OCI-LY7 (cell line): ENCODE data around the gene SLC9A9. TPM values are rescaled to one million over a fixed set of nuclear protein-coding genes. Genes with fewer than 3 reads are reported as not detected.

Experiments used
- BruUV-seq: library from RNA; stranded (reverse); fragments of 400-500 nt; replicated peaks from 2 replicates; lab custom pipeline; 2021; lab: Mats Ljungman, UMichigan
- CTCF ChIA-PET: fragments of 300-600 bp; sonication (Branson Sonifier 250); formaldehyde crosslinking; loops from one replicate; lab custom pipeline; 2022; ENCODE audit warnings: antibody characterized with exemption; ENCODE audit not compliant: unreplicated experiment; lab: Charles Lee
- POLR2A ChIA-PET: fragments of 300-600 bp; sonication (Branson Sonifier 250); formaldehyde crosslinking; loops from one replicate; lab custom pipeline; 2022; ENCODE audit warnings: antibody characterized with exemption; lab: Charles Lee
- DNase-seq: peaks from one replicate; pipeline ENCODE4 v3.0.0-alpha.2; 2015; ENCODE audit warnings: low spot score
- H2AFZ ChIP-seq: fragments of 200-600 bp; sonication (generic), shearing (Covaris generic); 2 replicates; pipeline ENCODE4 v1.6.1; 2014; ENCODE audit warnings: mild to moderate bottlenecking, antibody characterized with exemption, low read length, moderate library complexity
- H3K27ac ChIP-seq: fragments of 200-600 bp; sonication (generic); 2 replicates; pipeline ENCODE4 v1.5.1; 2014; ENCODE audit warnings: mixed run types, low read depth, mild to moderate bottlenecking, moderate library complexity, low read length, inconsistent platforms; ENCODE audit not compliant: poor library complexity, severe bottlenecking
- H3K36me3 ChIP-seq: fragments of 200-600 bp; sonication (generic); 2 replicates; pipeline ENCODE4 v1.6.1; 2014; ENCODE audit warnings: mild to moderate bottlenecking, antibody characterized with exemption, low read length, moderate library complexity, mixed read lengths; ENCODE audit not compliant: insufficient read depth
- H3K4me1 ChIP-seq: fragments of 200-600 bp; sonication (generic); 2 replicates; pipeline ENCODE4 v1.5.1; 2014; ENCODE audit warnings: mild to moderate bottlenecking, low read length; ENCODE audit not compliant: insufficient read depth, poor library complexity, severe bottlenecking
- H3K4me2 ChIP-seq: fragments of 200-600 bp; sonication (generic); 2 replicates; pipeline ENCODE4 v1.6.1; 2014; ENCODE audit warnings: mild to moderate bottlenecking, low read length
- H3K4me3 ChIP-seq: fragments of 200-600 bp; sonication (generic); 2 replicates; pipeline ENCODE4 v1.5.1; 2014; ENCODE audit warnings: mild to moderate bottlenecking, low read depth, low read length; ENCODE audit not compliant: poor library complexity, severe bottlenecking
- H3K79me2 ChIP-seq: fragments of 200-600 bp; sonication (generic); 2 replicates; pipeline ENCODE4 v1.6.1; 2016; ENCODE audit warnings: low read depth, mild to moderate bottlenecking, low read length, moderate library complexity, mixed read lengths; ENCODE audit not compliant: insufficient read depth
- H3K9me2 ChIP-seq: fragments of 200-600 bp; sonication (generic); 2 replicates; pipeline ENCODE4 v1.6.1; 2016; ENCODE audit warnings: mild to moderate bottlenecking, low read length, mixed read lengths; ENCODE audit not compliant: insufficient read depth
- H3K9me3 ChIP-seq: fragments of 200-600 bp; sonication (generic); 2 replicates; pipeline ENCODE4 v1.6.1; 2014; ENCODE audit warnings: mild to moderate bottlenecking, mixed run types, low read length, mixed read lengths
- H4K20me1 ChIP-seq: fragments of 200-600 bp; sonication (generic); 2 replicates; pipeline ENCODE4 v1.6.1; 2014; ENCODE audit warnings: mild to moderate bottlenecking, antibody characterized with exemption, low read length, moderate library complexity, mixed read lengths; ENCODE audit not compliant: insufficient read depth
- CTCF ChIP-seq: fragments of 200-600 bp; sonication (generic); conservative IDR thresholded peaks from 2 replicates; pipeline ENCODE4 v1.5.1; 2014; ENCODE audit warnings: mild to moderate bottlenecking, antibody characterized with exemption, low read length, moderate library complexity, mixed read lengths
- EZH2phosphoT487 ChIP-seq: fragments of 200-600 bp; sonication (generic); IDR thresholded peaks from 2 replicates; pipeline ENCODE4 v1.6.1; 2018; ENCODE audit warnings: low read depth, borderline replicate concordance, mild to moderate bottlenecking, mixed run types, antibody characterized with exemption, low read length, moderate library complexity, mixed read lengths
- intact Hi-C: fragments of 100-400 bp; cut with micrococcal nuclease; formaldehyde crosslinking; loops from one replicate; pipeline ENCODE4 v1.10.0; 2022; ENCODE audit not compliant: unreplicated experiment
- total RNA-seq, 2 experiments: library from RNA; depleted of rRNA in 1 of 2; stranded (reverse); fragments of >200 nt in 1 of 2; shearing (Covaris generic) in 1 of 2; gene quantifications; 2 replicates each; pipeline ENCODE4 v1.2.3, GENCODE V29; 2014 to 2022

Gene SLC9A9
- total RNA-seq, 2 experiments from 2014 or later: 9.3 to 14.8 TPM

- intact Hi-C loops: no loop called here
- H4K20me1 ChIP-seq: no peaks in the 10 kb centered on the region
- no peak for DNase-seq
- H3K79me2 ChIP-seq: no peaks in the 10 kb centered on the region
- H3K9me2 ChIP-seq: no peaks in the 10 kb centered on the region
- BruUV-seq: no TSS peak
- ChIA-PET CTCF (no interaction called here), POLR2A (interaction anchor here (0.6 to 1.3 kb wide), 2 partner anchors 10 to 447 kb away, joined by 3 to 4 read pairs; no protein-coding TSS in a partner anchor)
- H2AFZ ChIP-seq: no peak overlapping the region
- TF ChIP-seq EZH2phosphoT487: no peak
- no peak for TF ChIP-seq CTCF
- H3K27ac ChIP-seq: no peak overlapping the region
- no peak overlapping the region for H3K4me3 ChIP-seq
- H3K4me1 ChIP-seq: no peaks in the 10 kb centered on the region
- H3K9me3 ChIP-seq: no peaks in the 10 kb centered on the region
- H3K36me3 ChIP-seq: no peaks in the 10 kb centered on the region
- no peak overlapping the region for H3K4me2 ChIP-seq
Observed at GRCh38 chr3:143727391-143727790, 120.9 kb downstream of the SLC9A9 start.

GRCh38 chr3:143726727-143727126, 121.5 kb downstream of the SLC9A9 start:
- H2AFZ ChIP-seq: no peak overlapping the region
- TF ChIP-seq CTCF (no peak), EZH2phosphoT487 (no peak)
- no peaks in the 10 kb centered on the region for H3K36me3 ChIP-seq
- intact Hi-C loops: no loop called here
- no peak overlapping the region for H3K4me2 ChIP-seq
- no TSS peak for BruUV-seq
- POLR2A ChIA-PET: interaction anchor here (0.7 to 1.3 kb wide), 2 partner anchors 11 to 14 kb away, joined by 3 read pairs; no protein-coding TSS in a partner anchor
- H4K20me1 ChIP-seq: no peaks in the 10 kb centered on the region
- no peak for DNase-seq
- no peak overlapping the region for H3K27ac ChIP-seq
- H3K79me2 ChIP-seq: no peaks in the 10 kb centered on the region
- H3K9me2 ChIP-seq: no peaks in the 10 kb centered on the region
- CTCF ChIA-PET: no interaction called here
- no peak overlapping the region for H3K4me3 ChIP-seq
- no peaks in the 10 kb centered on the region for H3K4me1 ChIP-seq
- no peaks in the 10 kb centered on the region for H3K9me3 ChIP-seq

- intact Hi-C loops: no loop called here
- BruUV-seq: no TSS peak
- Histone ChIP-seq H3K4me2 (no peak overlapping the region), H3K4me3 (no peak overlapping the region), H4K20me1 (no peaks in the 10 kb centered on the region), H3K9me3 (no peaks in the 10 kb centered on the region), H2AFZ (no peak overlapping the region), H3K27ac (no peak overlapping the region), H3K9me2 (no peaks in the 10 kb centered on the region), H3K4me1 (no peaks in the 10 kb centered on the region), H3K36me3 (no peaks in the 10 kb centered on the region), H3K79me2 (no peaks in the 10 kb centered on the region)
- ChIA-PET CTCF (no interaction called here), POLR2A (no interaction called here)
- TF ChIP-seq EZH2phosphoT487 (no peak), CTCF (no peak)
- DNase-seq: no peak
Observed at GRCh38 chr3:143720381-143720780, 127.9 kb downstream of the SLC9A9 start.
